Measurements from ENCODE around the gene SLC39A1. TPM values are rescaled to one million over a fixed set of nuclear protein-coding genes. Genes with fewer than 3 reads are reported as not detected.
"Not testable (repeated sequence)": the region's sequence is repeated elsewhere in the genome, so short reads cannot be mapped to it uniquely, and the experiment has no call there.

The SLC39A1 gene
- total RNA-seq, 2 donors from 2014 or later = 102 to 136 TPM

- ATAC-seq (ENCODE audit: insufficient number of reproducible peaks, low FRiP score, low read depth) = no peak
- Histone ChIP-seq H3K4me1 (ENCODE audit: control insufficient read depth in 1 of 2, low read depth in 2 of 2) (peaks cover 23 to 34% of the 10 kb centered on the region in 2 donors), H3K4me3 (no peak overlapping the region), H3K27me3 (replicated peaks; ENCODE audit: insufficient read depth) (no peaks in the 10 kb centered on the region), H3K36me3 (peaks cover 8% of the 10 kb centered on the region), H3K27ac (peak overlapping the region in 1 of 2 donors; percentile 92), H3K9me3 (no peaks in the 10 kb centered on the region)
- DNase-seq (ENCODE audit: low spot score) = no peak
- TF ChIP-seq CTCF (IDR thresholded peaks at IDR 0.05) = no peak
These were observed 24.3 kb upstream of the SLC39A1 start for GRCh38 chr1:153987621-153988020.

GRCh38 chr1:153985941-153986761, 22.8 kb upstream of the SLC39A1 start, which contains the start of gene RAB13:
Gene RAB13, minus strand, starts transcription at chr1:153986339. Its CDS starts 103 bp downstream, at chr1:153986236.
- DNase-seq (ENCODE audit: low spot score) (peak; percentile 33), ATAC-seq (ENCODE audit: insufficient number of reproducible peaks, low FRiP score, low read depth) (peak; percentile 64)
- H3K27me3 ChIP-seq (replicated peaks; ENCODE audit: insufficient read depth) = no peaks in the 10 kb centered on the region
- H3K9me3 ChIP-seq = no peaks in the 10 kb centered on the region
- H3K36me3 ChIP-seq = no peaks in the 10 kb centered on the region
- H3K4me3 ChIP-seq = peak within 1 kb of the TSS; percentile 81
- H3K4me1 ChIP-seq (ENCODE audit: control insufficient read depth in 1 of 2, low read depth in 2 of 2) = peaks cover 13 to 19% of the 10 kb centered on the region in 2 donors
- no peak for TF ChIP-seq CTCF (IDR thresholded peaks at IDR 0.05)
- peak within 1 kb of the TSS; percentile 92 to 93 for H3K27ac ChIP-seq

GRCh38 chr1:153985341-153985912, 22.1 kb upstream of the SLC39A1 start:
- peaks cover 13 to 19% of the 10 kb centered on the region in 2 donors for H3K4me1 ChIP-seq (ENCODE audit: control insufficient read depth in 1 of 2, low read depth in 2 of 2)
- H3K36me3 ChIP-seq = no peaks in the 10 kb centered on the region
- no peaks in the 10 kb centered on the region for H3K27me3 ChIP-seq (replicated peaks; ENCODE audit: insufficient read depth)
- peak overlapping the region; percentile 80 to 92 for H3K27ac ChIP-seq
- DNase-seq (ENCODE audit: low spot score) = no peak
- ATAC-seq (ENCODE audit: insufficient number of reproducible peaks, low FRiP score, low read depth) = no peak
- H3K4me3 ChIP-seq = peak overlapping the region; percentile 81
- no peaks in the 10 kb centered on the region for H3K9me3 ChIP-seq
- no peak for TF ChIP-seq CTCF (IDR thresholded peaks at IDR 0.05)

GRCh38 chr1:153984123-153984894, 21.0 kb upstream of the SLC39A1 start:
- Histone ChIP-seq H3K27ac (peak overlapping the region; percentile 80 to 92), H3K36me3 (no peaks in the 10 kb centered on the region), H3K4me3 (peak overlapping the region; percentile 81), H3K27me3 (replicated peaks; ENCODE audit: insufficient read depth) (no peaks in the 10 kb centered on the region), H3K9me3 (no peaks in the 10 kb centered on the region), H3K4me1 (ENCODE audit: control insufficient read depth in 1 of 2, low read depth in 2 of 2) (peaks cover 9 to 19% of the 10 kb centered on the region in 2 donors)
- TF ChIP-seq CTCF (IDR thresholded peaks at IDR 0.05) = no peak
- ATAC-seq (ENCODE audit: insufficient number of reproducible peaks, low FRiP score, low read depth) (no peak), DNase-seq (ENCODE audit: low spot score) (no peak)

- not testable (repeated sequence) for ATAC-seq (ENCODE audit: insufficient number of reproducible peaks, low FRiP score, low read depth); H3K27ac ChIP-seq; H3K27me3 ChIP-seq (replicated peaks; ENCODE audit: insufficient read depth); H3K36me3 ChIP-seq; H3K9me3 ChIP-seq; H3K4me3 ChIP-seq; DNase-seq (ENCODE audit: low spot score)
- peaks cover 9 to 15% of the 10 kb centered on the region in 2 donors for H3K4me1 ChIP-seq (ENCODE audit: control insufficient read depth in 1 of 2, low read depth in 2 of 2)
These were observed 18.4 kb upstream of the SLC39A1 start for GRCh38 chr1:153981735-153982134.

- H3K27ac ChIP-seq; H3K9me3 ChIP-seq; H3K27me3 ChIP-seq (replicated peaks; ENCODE audit: insufficient read depth); ATAC-seq (ENCODE audit: insufficient number of reproducible peaks, low FRiP score, low read depth); H3K4me3 ChIP-seq; H3K4me1 ChIP-seq (ENCODE audit: control insufficient read depth in 1 of 2, low read depth in 2 of 2); DNase-seq (ENCODE audit: low spot score): not testable (repeated sequence)
- H3K36me3 ChIP-seq = peaks cover 11% of the 10 kb centered on the region
These were observed 15.8 kb upstream of the SLC39A1 start for GRCh38 chr1:153979091-153979490.

All from thoracic aorta (tissue), 2 donors.